OCI-LY7 (cell line): ENCODE measurements around the gene HSD11B1L. TPM values are rescaled to one million over a fixed set of nuclear protein-coding genes. Genes with fewer than 3 reads are reported as not detected.

Source experiments
- BruUV-seq: library from RNA; stranded (reverse); fragments of 400-500 nt; replicated peaks from 2 replicates; lab custom pipeline; 2021; lab: Mats Ljungman, UMichigan
- CTCF ChIA-PET: fragments of 300-600 bp; sonication (Branson Sonifier 250); formaldehyde crosslinking; loops from one replicate; lab custom pipeline; 2022; ENCODE audit warnings: antibody characterized with exemption; ENCODE audit not compliant: unreplicated experiment; lab: Charles Lee
- POLR2A ChIA-PET: fragments of 300-600 bp; sonication (Branson Sonifier 250); formaldehyde crosslinking; loops from one replicate; lab custom pipeline; 2022; ENCODE audit warnings: antibody characterized with exemption; lab: Charles Lee
- DNase-seq: peaks from one replicate; pipeline ENCODE4 v3.0.0-alpha.2; 2015; ENCODE audit warnings: low spot score
- H2AFZ ChIP-seq: fragments of 200-600 bp; sonication (generic), shearing (Covaris generic); 2 replicates; pipeline ENCODE4 v1.6.1; 2014; ENCODE audit warnings: mild to moderate bottlenecking, antibody characterized with exemption, low read length, moderate library complexity
- H3K27ac ChIP-seq: fragments of 200-600 bp; sonication (generic); 2 replicates; pipeline ENCODE4 v1.5.1; 2014; ENCODE audit warnings: mixed run types, low read depth, mild to moderate bottlenecking, moderate library complexity, low read length, inconsistent platforms; ENCODE audit not compliant: poor library complexity, severe bottlenecking
- H3K36me3 ChIP-seq: fragments of 200-600 bp; sonication (generic); 2 replicates; pipeline ENCODE4 v1.6.1; 2014; ENCODE audit warnings: mild to moderate bottlenecking, antibody characterized with exemption, low read length, moderate library complexity, mixed read lengths; ENCODE audit not compliant: insufficient read depth
- H3K4me1 ChIP-seq: fragments of 200-600 bp; sonication (generic); 2 replicates; pipeline ENCODE4 v1.5.1; 2014; ENCODE audit warnings: mild to moderate bottlenecking, low read length; ENCODE audit not compliant: insufficient read depth, poor library complexity, severe bottlenecking
- H3K4me2 ChIP-seq: fragments of 200-600 bp; sonication (generic); 2 replicates; pipeline ENCODE4 v1.6.1; 2014; ENCODE audit warnings: mild to moderate bottlenecking, low read length
- H3K4me3 ChIP-seq: fragments of 200-600 bp; sonication (generic); 2 replicates; pipeline ENCODE4 v1.5.1; 2014; ENCODE audit warnings: mild to moderate bottlenecking, low read depth, low read length; ENCODE audit not compliant: poor library complexity, severe bottlenecking
- H3K79me2 ChIP-seq: fragments of 200-600 bp; sonication (generic); 2 replicates; pipeline ENCODE4 v1.6.1; 2016; ENCODE audit warnings: low read depth, mild to moderate bottlenecking, low read length, moderate library complexity, mixed read lengths; ENCODE audit not compliant: insufficient read depth
- H3K9me2 ChIP-seq: fragments of 200-600 bp; sonication (generic); 2 replicates; pipeline ENCODE4 v1.6.1; 2016; ENCODE audit warnings: mild to moderate bottlenecking, low read length, mixed read lengths; ENCODE audit not compliant: insufficient read depth
- H3K9me3 ChIP-seq: fragments of 200-600 bp; sonication (generic); 2 replicates; pipeline ENCODE4 v1.6.1; 2014; ENCODE audit warnings: mild to moderate bottlenecking, mixed run types, low read length, mixed read lengths
- H4K20me1 ChIP-seq: fragments of 200-600 bp; sonication (generic); 2 replicates; pipeline ENCODE4 v1.6.1; 2014; ENCODE audit warnings: mild to moderate bottlenecking, antibody characterized with exemption, low read length, moderate library complexity, mixed read lengths; ENCODE audit not compliant: insufficient read depth
- EZH2phosphoT487 ChIP-seq: fragments of 200-600 bp; sonication (generic); IDR thresholded peaks from 2 replicates; pipeline ENCODE4 v1.6.1; 2018; ENCODE audit warnings: low read depth, borderline replicate concordance, mild to moderate bottlenecking, mixed run types, antibody characterized with exemption, low read length, moderate library complexity, mixed read lengths
- intact Hi-C: fragments of 100-400 bp; cut with micrococcal nuclease; formaldehyde crosslinking; loops from one replicate; pipeline ENCODE4 v1.10.0; 2022; ENCODE audit not compliant: unreplicated experiment
- total RNA-seq, 2 experiments: library from RNA; depleted of rRNA in 1 of 2; stranded (reverse); fragments of >200 nt in 1 of 2; shearing (Covaris generic) in 1 of 2; gene quantifications; 2 replicates each; pipeline ENCODE4 v1.2.3, GENCODE V29; 2014 to 2022
- TF ChIP-seq, protein P1 (sequence below): fragments of 200-600 bp; sonication (generic); conservative IDR thresholded peaks from 2 replicates; pipeline ENCODE4 v1.5.1; 2014; ENCODE audit warnings: mild to moderate bottlenecking, antibody characterized with exemption, low read length, moderate library complexity, mixed read lengths

Gene HSD11B1L
- total RNA-seq, 2 experiments from 2014 or later: 4.6 to 4.9 TPM

DNA sequence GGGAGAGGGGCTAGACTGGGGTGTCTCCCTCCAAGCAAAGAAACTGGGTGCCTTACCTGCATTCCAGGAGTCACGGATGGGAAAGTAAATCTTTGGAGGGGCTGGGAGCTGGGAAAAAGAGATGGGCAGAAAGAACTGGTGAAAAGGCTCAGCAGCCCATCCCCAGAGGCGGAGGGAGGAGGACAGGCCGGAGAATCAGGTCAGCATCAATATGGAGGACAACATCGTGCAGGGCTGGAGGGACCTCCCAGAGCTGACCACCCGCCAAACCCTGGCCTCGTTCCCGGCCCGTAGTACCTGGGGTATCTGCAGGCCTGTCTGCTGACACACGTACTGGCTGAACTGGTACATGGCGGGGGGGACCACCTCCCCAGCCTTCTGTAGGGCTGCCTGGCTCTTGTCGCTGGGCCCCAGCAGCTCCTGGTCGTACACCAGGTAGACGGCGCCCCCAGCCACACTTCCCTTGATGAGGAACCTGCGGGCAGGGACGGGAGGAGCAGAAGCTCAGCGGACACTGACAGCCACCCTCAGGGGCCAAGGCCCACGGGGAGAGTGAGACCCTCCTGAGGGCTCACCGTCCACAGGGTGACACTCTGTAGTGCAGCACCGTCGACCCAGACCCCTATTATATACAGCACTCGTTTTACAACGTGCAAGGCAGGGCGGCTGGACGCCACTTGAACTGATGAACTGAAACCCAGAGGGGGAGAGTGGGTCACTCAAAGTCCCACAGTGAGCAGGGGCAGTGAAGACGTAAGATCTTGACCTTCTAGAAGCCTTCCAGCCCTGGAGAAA is 1.3 kb upstream of the HSD11B1L start:
- Histone ChIP-seq H3K9me2 (no peaks in the 10 kb centered on the region), H3K4me2 (peak overlapping the region; percentile 98), H2AFZ (peak overlapping the region; percentile 82), H3K79me2 (no peaks in the 10 kb centered on the region; the same call in 1 of the 2 replicates), H3K36me3 (0 out of 2 replicates have a peak, but pooled peaks cover 9% of the 10 kb centered on the region), H3K27ac (peak overlapping the region; percentile 56), H3K4me1 (peaks cover 12% of the 10 kb centered on the region), H4K20me1 (no peaks in the 10 kb centered on the region), H3K4me3 (peak overlapping the region; percentile 96), H3K9me3 (no peaks in the 10 kb centered on the region)
- ChIA-PET CTCF (no interaction called here), POLR2A (no interaction called here)
- no peak for DNase-seq
- TF ChIP-seq EZH2phosphoT487: no peak
- TF ChIP-seq, protein P1, sequence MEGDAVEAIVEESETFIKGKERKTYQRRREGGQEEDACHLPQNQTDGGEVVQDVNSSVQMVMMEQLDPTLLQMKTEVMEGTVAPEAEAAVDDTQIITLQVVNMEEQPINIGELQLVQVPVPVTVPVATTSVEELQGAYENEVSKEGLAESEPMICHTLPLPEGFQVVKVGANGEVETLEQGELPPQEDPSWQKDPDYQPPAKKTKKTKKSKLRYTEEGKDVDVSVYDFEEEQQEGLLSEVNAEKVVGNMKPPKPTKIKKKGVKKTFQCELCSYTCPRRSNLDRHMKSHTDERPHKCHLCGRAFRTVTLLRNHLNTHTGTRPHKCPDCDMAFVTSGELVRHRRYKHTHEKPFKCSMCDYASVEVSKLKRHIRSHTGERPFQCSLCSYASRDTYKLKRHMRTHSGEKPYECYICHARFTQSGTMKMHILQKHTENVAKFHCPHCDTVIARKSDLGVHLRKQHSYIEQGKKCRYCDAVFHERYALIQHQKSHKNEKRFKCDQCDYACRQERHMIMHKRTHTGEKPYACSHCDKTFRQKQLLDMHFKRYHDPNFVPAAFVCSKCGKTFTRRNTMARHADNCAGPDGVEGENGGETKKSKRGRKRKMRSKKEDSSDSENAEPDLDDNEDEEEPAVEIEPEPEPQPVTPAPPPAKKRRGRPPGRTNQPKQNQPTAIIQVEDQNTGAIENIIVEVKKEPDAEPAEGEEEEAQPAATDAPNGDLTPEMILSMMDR: no peak
- intact Hi-C loops: loop anchor here (2.0 kb wide), 1 partner anchor 57 kb away; the partner anchor contains the start of genes SAFB and SAFB2
- no TSS peak for BruUV-seq

DNA sequence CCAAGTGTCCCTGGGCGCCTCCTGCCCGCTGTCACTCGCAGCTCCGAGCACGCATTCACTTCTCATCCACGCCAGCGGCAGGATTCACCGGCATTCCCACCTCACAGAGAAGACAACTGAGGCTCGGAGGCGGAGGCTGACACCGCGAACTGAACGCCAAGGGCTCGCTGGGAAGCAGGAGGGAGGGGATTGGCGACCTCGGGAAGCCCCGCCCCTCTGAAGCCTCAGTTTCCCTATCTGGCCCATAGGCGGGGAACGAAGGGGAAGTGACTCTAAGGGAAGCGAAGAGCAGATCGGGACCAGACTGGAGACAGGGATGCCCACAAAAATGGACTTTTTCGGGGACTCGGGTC is 767 bp upstream of the HSD11B1L start:
- TF ChIP-seq, protein P1: no peak
- no peak for TF ChIP-seq EZH2phosphoT487
- Histone ChIP-seq H2AFZ (peak overlapping the region; percentile 82), H3K36me3 (0 out of 2 replicates have a peak, but pooled peaks cover 5% of the 10 kb centered on the region), H3K79me2 (no peaks in the 10 kb centered on the region; the same call in 1 of the 2 replicates), H3K4me2 (peak overlapping the region; percentile 98), H3K9me2 (no peaks in the 10 kb centered on the region), H3K4me1 (peaks cover 12% of the 10 kb centered on the region), H4K20me1 (no peaks in the 10 kb centered on the region), H3K27ac (peak overlapping the region; percentile 56), H3K4me3 (peak overlapping the region; percentile 96), H3K9me3 (no peaks in the 10 kb centered on the region)
- TSS peak; percentile 76 for BruUV-seq
- ChIA-PET POLR2A (no interaction called here), CTCF (no interaction called here)
- DNase-seq: no peak
- intact Hi-C loops: loop anchor here (2.0 kb wide), 1 partner anchor 57 kb away; the partner anchor contains the start of genes SAFB and SAFB2
